PFSK-1 (cell line): ENCODE data around the gene TMEM14C.

ENCODE experiments used
- FOXP2 ChIP-seq: optimal IDR thresholded peaks from 2 replicates; pipeline ENCODE3; 2011; ENCODE audit warnings: borderline replicate concordance, control low read depth, inconsistent platforms; ENCODE audit not compliant: insufficient read depth; ENCODE audit errors: extremely low read length, extremely low read depth
- POLR2AphosphoS5 ChIP-seq: IDR thresholded peaks from 2 replicates; pipeline ENCODE4 v1.6.1; 2012; ENCODE audit warnings: low read depth, mild to moderate bottlenecking, control low read depth, low read length, moderate library complexity
- REST ChIP-seq, 2 experiments: IDR thresholded peaks; 2 replicates each; pipeline versions ENCODE4 v1.6.1 to v1.8.0; 2011 to 2012; ENCODE audit warnings: low read depth in 2 of 2, low read length in 2 of 2, control low read depth in 1 of 2, inconsistent platforms in 1 of 2, mild to moderate bottlenecking in 1 of 2, moderate library complexity in 1 of 2; ENCODE audit not compliant: insufficient read depth in 1 of 2
- SIN3A ChIP-seq: IDR thresholded peaks from 2 replicates; pipeline ENCODE4 v1.6.1; 2012; ENCODE audit warnings: mild to moderate bottlenecking, low read length, moderate library complexity, borderline replicate concordance; ENCODE audit not compliant: insufficient read depth
- TAF1 ChIP-seq: IDR thresholded peaks from 2 replicates; pipeline ENCODE4 v1.6.1; 2012; ENCODE audit warnings: low read length, control low read depth, borderline replicate concordance; ENCODE audit not compliant: insufficient read depth

TMEM14C gene

GRCh38 chr6:10778230-10778629 is 55.4 kb downstream of the TMEM14C start:
- TF ChIP-seq TAF1, result no peak
- no peak for TF ChIP-seq POLR2AphosphoS5
- TF ChIP-seq REST (IDR thresholded peaks at IDR 0.05; ENCODE audit: insufficient read depth in 1 of 2, low read depth in 2 of 2, low read length in 2 of 2), result no peak
- TF ChIP-seq FOXP2, result no peak
- TF ChIP-seq SIN3A, result no peak

GRCh38 chr6:10779076-10779475 is 56.2 kb downstream of the TMEM14C start:
- no peak for TF ChIP-seq SIN3A
- TF ChIP-seq POLR2AphosphoS5, result no peak
- TF ChIP-seq TAF1, result no peak
- TF ChIP-seq FOXP2, result no peak
- TF ChIP-seq REST (IDR thresholded peaks at IDR 0.05; ENCODE audit: insufficient read depth in 1 of 2, low read depth in 2 of 2, low read length in 2 of 2), result no peak
